Ovary (tissue), 3 donors: ENCODE measurements around the gene GALNT10.

Experiments used
- EP300 ChIP-seq: sonication (generic); formaldehyde crosslinking; IDR thresholded peaks from one replicate; pipeline ENCODE4 v1.6.1; 2017; ENCODE audit warnings: antibody characterized with exemption
- POLR2A ChIP-seq: fragments of 450-650 bp; IDR thresholded peaks from one replicate; pipeline ENCODE4 v1.6.1; 2017; ENCODE audit warnings: antibody characterized with exemption, mild to moderate bottlenecking, moderate library complexity
- TF ChIP-seq, protein P1 (sequence below), 3 donors: fragments of 450-650 bp in 2 of 3; fragments of 200-600 bp in 1 of 3; IDR thresholded peaks; one replicate each; pipeline versions ENCODE4 v1.5.1 to v1.8.0; 2016 to 2022; ENCODE audit warnings: antibody characterized with exemption in 3 of 3, mild to moderate bottlenecking in 1 of 3
- donor health status: DM: no; HTN: no; CAD: no.

DNA sequence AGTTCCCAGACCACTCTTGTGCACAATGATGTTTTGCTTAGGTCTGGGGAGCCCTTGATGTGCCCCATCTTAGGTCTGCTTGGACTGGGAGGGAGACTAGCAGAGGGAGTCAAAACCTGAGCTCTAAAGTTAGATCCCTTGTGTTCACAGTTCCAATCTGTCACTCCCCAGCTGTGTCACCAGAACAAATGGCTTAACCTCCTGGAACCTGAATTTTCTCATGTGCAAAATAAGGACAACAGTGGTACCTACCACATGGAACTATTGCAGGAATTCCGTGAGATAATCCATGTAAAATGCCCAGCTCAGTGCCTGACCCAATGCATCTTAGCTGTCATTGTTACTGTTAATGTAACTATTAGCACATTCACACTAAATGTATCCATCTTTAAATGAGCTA, 45.5 kb downstream of the GALNT10 start:
- TF ChIP-seq, protein P1, sequence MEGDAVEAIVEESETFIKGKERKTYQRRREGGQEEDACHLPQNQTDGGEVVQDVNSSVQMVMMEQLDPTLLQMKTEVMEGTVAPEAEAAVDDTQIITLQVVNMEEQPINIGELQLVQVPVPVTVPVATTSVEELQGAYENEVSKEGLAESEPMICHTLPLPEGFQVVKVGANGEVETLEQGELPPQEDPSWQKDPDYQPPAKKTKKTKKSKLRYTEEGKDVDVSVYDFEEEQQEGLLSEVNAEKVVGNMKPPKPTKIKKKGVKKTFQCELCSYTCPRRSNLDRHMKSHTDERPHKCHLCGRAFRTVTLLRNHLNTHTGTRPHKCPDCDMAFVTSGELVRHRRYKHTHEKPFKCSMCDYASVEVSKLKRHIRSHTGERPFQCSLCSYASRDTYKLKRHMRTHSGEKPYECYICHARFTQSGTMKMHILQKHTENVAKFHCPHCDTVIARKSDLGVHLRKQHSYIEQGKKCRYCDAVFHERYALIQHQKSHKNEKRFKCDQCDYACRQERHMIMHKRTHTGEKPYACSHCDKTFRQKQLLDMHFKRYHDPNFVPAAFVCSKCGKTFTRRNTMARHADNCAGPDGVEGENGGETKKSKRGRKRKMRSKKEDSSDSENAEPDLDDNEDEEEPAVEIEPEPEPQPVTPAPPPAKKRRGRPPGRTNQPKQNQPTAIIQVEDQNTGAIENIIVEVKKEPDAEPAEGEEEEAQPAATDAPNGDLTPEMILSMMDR (IDR thresholded peaks at IDR 0.05): no peak
- TF ChIP-seq EP300: no peak
- TF ChIP-seq POLR2A: no peak
